ENCODE data around the gene DAP.

The DAP gene

DNA sequence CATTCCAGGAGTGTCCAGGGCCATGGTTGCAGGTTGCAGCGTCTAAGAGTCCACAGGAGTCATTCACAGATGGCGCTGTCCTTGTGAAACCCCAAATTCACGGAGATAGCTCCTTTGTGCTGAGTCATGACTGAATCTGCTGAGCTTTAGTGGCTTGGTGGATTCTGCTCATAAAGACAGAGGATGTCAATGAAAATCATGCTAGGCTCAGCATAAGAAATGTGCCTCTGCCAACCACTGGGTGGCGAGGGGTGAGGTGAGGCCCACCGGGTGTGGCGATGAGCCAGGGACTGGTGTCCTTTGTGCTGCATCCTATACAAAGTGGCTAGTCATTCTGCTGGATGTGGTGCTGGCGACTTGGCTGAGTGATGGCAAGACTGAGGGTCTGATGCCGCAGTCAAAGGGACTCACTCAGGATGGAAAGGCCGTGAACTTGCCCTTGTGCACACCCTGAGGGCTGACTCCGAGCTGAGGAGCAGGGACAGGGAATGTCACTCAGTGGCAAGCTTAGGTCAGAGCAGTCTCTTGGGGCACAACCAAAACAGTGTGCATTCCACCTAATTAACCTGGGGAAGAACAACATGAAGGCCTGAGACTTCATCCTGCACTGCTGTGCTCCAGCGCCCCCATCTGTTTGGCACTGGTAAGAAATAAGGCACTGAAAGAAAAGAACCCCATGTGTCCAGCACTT lies 71.5 kb downstream of the DAP start:
- H3K4me3 ChIP-seq (ENCODE audit: low read depth, low read length) = no peak overlapping the region
- TF ChIP-seq, protein P1, sequence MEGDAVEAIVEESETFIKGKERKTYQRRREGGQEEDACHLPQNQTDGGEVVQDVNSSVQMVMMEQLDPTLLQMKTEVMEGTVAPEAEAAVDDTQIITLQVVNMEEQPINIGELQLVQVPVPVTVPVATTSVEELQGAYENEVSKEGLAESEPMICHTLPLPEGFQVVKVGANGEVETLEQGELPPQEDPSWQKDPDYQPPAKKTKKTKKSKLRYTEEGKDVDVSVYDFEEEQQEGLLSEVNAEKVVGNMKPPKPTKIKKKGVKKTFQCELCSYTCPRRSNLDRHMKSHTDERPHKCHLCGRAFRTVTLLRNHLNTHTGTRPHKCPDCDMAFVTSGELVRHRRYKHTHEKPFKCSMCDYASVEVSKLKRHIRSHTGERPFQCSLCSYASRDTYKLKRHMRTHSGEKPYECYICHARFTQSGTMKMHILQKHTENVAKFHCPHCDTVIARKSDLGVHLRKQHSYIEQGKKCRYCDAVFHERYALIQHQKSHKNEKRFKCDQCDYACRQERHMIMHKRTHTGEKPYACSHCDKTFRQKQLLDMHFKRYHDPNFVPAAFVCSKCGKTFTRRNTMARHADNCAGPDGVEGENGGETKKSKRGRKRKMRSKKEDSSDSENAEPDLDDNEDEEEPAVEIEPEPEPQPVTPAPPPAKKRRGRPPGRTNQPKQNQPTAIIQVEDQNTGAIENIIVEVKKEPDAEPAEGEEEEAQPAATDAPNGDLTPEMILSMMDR (IDR thresholded peaks at IDR 0.05; ENCODE audit: borderline replicate concordance, insufficient read depth, low read depth, low read length) = peak; percentile 67

DNA sequence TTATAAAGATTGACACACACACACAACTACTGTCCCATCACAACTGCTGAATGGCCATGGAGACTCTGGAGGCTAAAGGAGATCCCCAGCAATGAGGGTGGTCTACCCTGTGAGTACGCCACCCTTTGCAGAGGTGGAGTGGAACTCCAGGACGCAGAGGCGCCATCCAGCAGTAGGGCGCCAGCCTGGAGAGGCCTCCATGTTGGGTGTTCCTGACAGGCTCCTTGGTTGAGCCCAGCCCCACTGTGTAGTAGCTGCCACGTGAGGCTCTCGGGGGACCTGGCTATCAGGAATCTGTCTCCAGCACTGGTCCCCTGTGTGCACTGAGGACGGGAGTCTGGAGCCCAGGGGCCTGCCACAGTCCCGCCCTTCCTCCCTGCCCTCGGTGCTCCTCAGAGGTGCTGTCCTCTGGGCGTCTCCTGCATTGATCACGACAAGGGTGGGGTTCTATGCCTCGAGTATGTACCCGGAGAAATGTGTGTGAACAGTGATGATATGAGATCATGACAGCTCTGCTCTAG lies 72.3 kb downstream of the DAP start:
- no peak overlapping the region for H3K4me3 ChIP-seq (ENCODE audit: low read depth, low read length)
- TF ChIP-seq, protein P1 (IDR thresholded peaks at IDR 0.05; ENCODE audit: borderline replicate concordance, insufficient read depth, low read depth, low read length) = no peak

DNA sequence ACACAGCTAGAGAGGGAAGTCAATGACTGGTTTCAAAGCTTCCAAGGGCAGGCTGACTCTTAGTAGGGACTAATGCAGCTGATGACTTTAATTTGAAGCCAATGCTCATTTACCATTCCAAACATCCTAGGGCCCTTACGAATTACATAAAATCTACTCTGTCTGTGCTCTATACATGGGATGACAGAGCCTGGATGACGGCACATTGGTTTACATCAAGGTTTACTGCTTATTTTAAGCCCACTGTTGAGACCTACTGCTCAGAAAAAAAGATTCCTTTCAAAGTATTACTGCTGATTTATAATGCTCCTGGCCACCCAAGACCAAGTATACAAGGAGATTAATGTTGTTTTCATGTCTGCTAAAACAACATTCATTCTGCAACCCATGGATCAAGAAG lies 74.1 kb downstream of the DAP start:
- TF ChIP-seq, protein P1 (IDR thresholded peaks at IDR 0.05; ENCODE audit: borderline replicate concordance, insufficient read depth, low read depth, low read length) = no peak
- no peak overlapping the region for H3K4me3 ChIP-seq (ENCODE audit: low read depth, low read length)

DNA sequence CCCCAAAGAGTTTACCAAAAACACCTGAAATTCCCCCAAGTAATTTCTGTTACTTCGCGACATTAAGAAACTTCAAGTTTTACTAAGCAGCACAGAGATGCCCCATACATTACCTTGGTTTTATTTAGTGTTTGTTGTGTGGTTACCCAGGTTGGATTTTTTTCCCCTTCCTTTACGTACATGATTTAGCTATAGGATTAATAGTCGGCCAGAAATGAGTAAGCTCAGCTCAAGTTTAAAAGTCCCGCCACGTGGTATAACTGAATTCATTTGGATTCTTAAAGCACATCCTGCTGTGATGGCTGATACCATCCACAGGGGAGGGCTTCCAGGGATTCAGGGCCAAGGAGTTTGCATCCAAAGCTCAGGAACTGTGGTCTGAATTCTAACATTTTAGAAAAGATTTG lies 75.9 kb downstream of the DAP start:
- TF ChIP-seq, protein P1 (IDR thresholded peaks at IDR 0.05; ENCODE audit: borderline replicate concordance, insufficient read depth, low read depth, low read length) = no peak
- no peak overlapping the region for H3K4me3 ChIP-seq (ENCODE audit: low read depth, low read length)

DNA sequence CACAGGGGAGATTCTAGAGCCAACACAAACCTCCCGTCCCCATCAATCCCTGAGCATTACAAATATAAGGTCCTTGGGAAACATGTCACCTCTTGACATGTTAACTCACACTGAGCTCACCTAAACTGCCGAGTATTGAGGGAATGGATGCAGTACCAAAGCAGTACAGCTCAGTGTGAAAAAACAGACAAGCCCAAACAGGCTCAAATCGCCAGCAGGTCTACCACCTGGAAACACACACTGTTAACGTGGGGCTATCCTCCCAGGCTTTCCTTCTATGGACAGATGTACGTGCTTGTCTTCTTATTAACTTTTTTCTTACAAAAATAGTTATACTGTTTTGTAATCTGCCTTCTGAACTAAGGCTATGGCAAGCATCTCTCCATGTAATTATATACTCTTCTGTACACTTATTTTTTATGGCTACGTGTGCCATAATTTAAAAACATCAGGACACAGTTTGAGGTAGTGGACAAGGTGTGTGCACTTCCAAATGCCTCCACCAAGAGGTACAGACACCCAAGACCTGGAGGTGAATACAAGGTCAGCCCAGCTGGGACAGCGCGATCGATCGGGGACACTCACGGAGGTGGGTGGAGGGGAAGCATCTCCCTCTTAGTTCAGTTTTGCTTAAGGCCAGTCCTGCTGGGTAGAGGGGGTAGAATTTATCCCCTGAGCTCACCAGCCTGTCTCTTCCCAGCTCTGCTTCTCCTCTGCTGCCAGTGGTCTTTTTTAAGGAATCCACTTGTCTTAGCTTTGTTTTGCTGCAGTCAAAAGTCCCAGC lies 76.5 kb downstream of the DAP start:
- peak overlapping the region; percentile 28 for H3K4me3 ChIP-seq (ENCODE audit: low read depth, low read length)
- TF ChIP-seq, protein P1 (IDR thresholded peaks at IDR 0.05; ENCODE audit: borderline replicate concordance, insufficient read depth, low read depth, low read length) = peak; percentile 18; the same call in 1 of the 2 replicates

DNA sequence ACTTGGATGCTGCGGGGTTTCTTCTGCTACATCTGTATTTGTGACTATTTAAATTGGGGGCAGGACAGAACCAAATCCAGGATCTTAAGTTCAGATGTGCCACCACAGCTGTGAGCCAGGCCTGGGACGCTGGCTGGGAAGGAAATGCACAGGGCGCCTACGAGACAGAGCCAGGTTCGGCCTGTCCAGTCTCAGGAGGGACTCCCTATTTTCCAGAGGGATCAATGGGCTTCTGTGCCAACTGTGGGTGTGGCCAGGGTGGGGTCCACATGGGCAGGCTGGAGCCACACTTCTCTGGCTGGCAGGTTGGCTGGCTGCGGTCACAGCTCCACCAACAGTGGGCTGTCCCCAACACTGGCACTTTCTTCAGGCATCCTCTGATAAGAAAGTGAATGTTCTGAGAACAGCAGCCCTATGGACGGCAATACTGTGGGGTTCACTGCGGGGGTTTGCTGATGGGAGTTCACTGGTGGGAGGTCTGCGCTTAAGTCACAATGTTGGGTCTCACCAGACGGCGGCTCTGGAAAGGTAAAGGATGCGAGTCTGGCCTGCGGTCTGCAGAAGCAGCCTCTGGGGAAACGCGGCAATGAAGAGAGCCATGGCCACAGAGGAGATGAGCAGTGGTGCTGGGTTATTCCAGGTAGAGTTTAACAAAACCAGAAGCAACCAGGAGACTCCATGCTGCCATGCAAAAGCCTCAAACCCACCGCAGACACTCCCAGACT lies 78.1 kb downstream of the DAP start:
- TF ChIP-seq, protein P1 (IDR thresholded peaks at IDR 0.05; ENCODE audit: borderline replicate concordance, insufficient read depth, low read depth, low read length) = no peak
- no peak overlapping the region for H3K4me3 ChIP-seq (ENCODE audit: low read depth, low read length)

Measured in GM12875 (cell line).